ENCODE data around the gene PIEZO2. TPM values are rescaled to one million over a fixed set of nuclear protein-coding genes. Genes with fewer than 3 reads are reported as not detected.

The PIEZO2 gene
- total RNA-seq, 1 experiment from 2014 or later, result 5.5 TPM

- POLR2A ChIA-PET (ENCODE audit: low non-redundant PET), result no interaction called here
- TF ChIP-seq CTCF (conservative IDR thresholded peaks at IDR 0.05; ENCODE audit: low read depth, low read length), result no peak
- no peak for TF ChIP-seq EZH2 (IDR thresholded peaks at IDR 0.05; ENCODE audit: borderline replicate concordance, low read depth, low read length, poor library complexity, severe bottlenecking)
- H3K9me3 ChIP-seq (ENCODE audit: low read depth, low read length, poor library complexity, severe bottlenecking), result peaks cover 15% of the 10 kb centered on the region
- no peak overlapping the region for H3K27ac ChIP-seq (ENCODE audit: low read depth, low read length, poor library complexity, severe bottlenecking)
- no peak for DNase-seq (ENCODE audit: low spot score)
- CTCF ChIA-PET, result interaction anchor here (0.7 kb wide), 1 partner anchor 12 kb away, joined by 3 read pairs; no protein-coding TSS in a partner anchor
- BruUV-seq (replicated peaks), result no TSS peak
- no peaks in the 10 kb centered on the region for H3K36me3 ChIP-seq (ENCODE audit: insufficient read depth, low read length, poor library complexity, severe bottlenecking)
- no peaks in the 10 kb centered on the region for H3K27me3 ChIP-seq (replicated peaks; ENCODE audit: insufficient read depth, low read depth, low read length, poor library complexity)
- no peak overlapping the region for H3K4me3 ChIP-seq (ENCODE audit: low read depth, low read length, poor library complexity, severe bottlenecking)
- no peaks in the 10 kb centered on the region for H3K4me1 ChIP-seq (ENCODE audit: insufficient read depth, low read length, poor library complexity, severe bottlenecking)
- intact Hi-C loops (cut with micrococcal nuclease; ENCODE audit: unreplicated experiment), result no loop called here
Measured at GRCh38 chr18:10985689-10986088, 163.7 kb downstream of the PIEZO2 start.

- POLR2A ChIA-PET (ENCODE audit: low non-redundant PET), result no interaction called here
- H3K27me3 ChIP-seq (replicated peaks; ENCODE audit: insufficient read depth, low read depth, low read length, poor library complexity), result no peaks in the 10 kb centered on the region
- no peak overlapping the region for H3K4me3 ChIP-seq (ENCODE audit: low read depth, low read length, poor library complexity, severe bottlenecking)
- intact Hi-C loops (cut with micrococcal nuclease; ENCODE audit: unreplicated experiment), result no loop called here
- CTCF ChIA-PET, result no interaction called here
- H3K36me3 ChIP-seq (ENCODE audit: insufficient read depth, low read length, poor library complexity, severe bottlenecking), result no peaks in the 10 kb centered on the region
- BruUV-seq (replicated peaks), result no TSS peak
- no peak for DNase-seq (ENCODE audit: low spot score)
- peaks cover under 1% of the 10 kb centered on the region for H3K9me3 ChIP-seq (ENCODE audit: low read depth, low read length, poor library complexity, severe bottlenecking)
- TF ChIP-seq EZH2 (IDR thresholded peaks at IDR 0.05; ENCODE audit: borderline replicate concordance, low read depth, low read length, poor library complexity, severe bottlenecking) (no peak), CTCF (conservative IDR thresholded peaks at IDR 0.05; ENCODE audit: low read depth, low read length) (no peak)
- H3K4me1 ChIP-seq (ENCODE audit: insufficient read depth, low read length, poor library complexity, severe bottlenecking), result no peaks in the 10 kb centered on the region
- no peak overlapping the region for H3K27ac ChIP-seq (ENCODE audit: low read depth, low read length, poor library complexity, severe bottlenecking)
Measured at GRCh38 chr18:10979411-10979810, 170.0 kb downstream of the PIEZO2 start.

GRCh38 chr18:10977042-10977441, 172.3 kb downstream of the PIEZO2 start:
- TF ChIP-seq CTCF (conservative IDR thresholded peaks at IDR 0.05; ENCODE audit: low read depth, low read length), result no peak
- no peak for TF ChIP-seq EZH2 (IDR thresholded peaks at IDR 0.05; ENCODE audit: borderline replicate concordance, low read depth, low read length, poor library complexity, severe bottlenecking)
- Histone ChIP-seq H3K36me3 (ENCODE audit: insufficient read depth, low read length, poor library complexity, severe bottlenecking) (no peaks in the 10 kb centered on the region), H3K4me3 (ENCODE audit: low read depth, low read length, poor library complexity, severe bottlenecking) (no peak overlapping the region), H3K9me3 (ENCODE audit: low read depth, low read length, poor library complexity, severe bottlenecking) (no peaks in the 10 kb centered on the region), H3K27ac (ENCODE audit: low read depth, low read length, poor library complexity, severe bottlenecking) (no peak overlapping the region), H3K4me1 (ENCODE audit: insufficient read depth, low read length, poor library complexity, severe bottlenecking) (no peaks in the 10 kb centered on the region), H3K27me3 (replicated peaks; ENCODE audit: insufficient read depth, low read depth, low read length, poor library complexity) (no peaks in the 10 kb centered on the region)
- no TSS peak for BruUV-seq (replicated peaks)
- CTCF ChIA-PET, result no interaction called here
- no peak for DNase-seq (ENCODE audit: low spot score)
- POLR2A ChIA-PET (ENCODE audit: low non-redundant PET), result no interaction called here
- intact Hi-C loops (cut with micrococcal nuclease; ENCODE audit: unreplicated experiment), result loop anchor here (1.0 kb wide), 1 partner anchor 12 kb away; no protein-coding TSS in a partner anchor
